ENCODE results near the gene CORO2A. TPM values are rescaled to one million over a fixed set of nuclear protein-coding genes. Genes with fewer than 3 reads are reported as not detected.

CORO2A gene
- total RNA-seq, 1 experiment from 2014 or later: 1.6 TPM

DNA sequence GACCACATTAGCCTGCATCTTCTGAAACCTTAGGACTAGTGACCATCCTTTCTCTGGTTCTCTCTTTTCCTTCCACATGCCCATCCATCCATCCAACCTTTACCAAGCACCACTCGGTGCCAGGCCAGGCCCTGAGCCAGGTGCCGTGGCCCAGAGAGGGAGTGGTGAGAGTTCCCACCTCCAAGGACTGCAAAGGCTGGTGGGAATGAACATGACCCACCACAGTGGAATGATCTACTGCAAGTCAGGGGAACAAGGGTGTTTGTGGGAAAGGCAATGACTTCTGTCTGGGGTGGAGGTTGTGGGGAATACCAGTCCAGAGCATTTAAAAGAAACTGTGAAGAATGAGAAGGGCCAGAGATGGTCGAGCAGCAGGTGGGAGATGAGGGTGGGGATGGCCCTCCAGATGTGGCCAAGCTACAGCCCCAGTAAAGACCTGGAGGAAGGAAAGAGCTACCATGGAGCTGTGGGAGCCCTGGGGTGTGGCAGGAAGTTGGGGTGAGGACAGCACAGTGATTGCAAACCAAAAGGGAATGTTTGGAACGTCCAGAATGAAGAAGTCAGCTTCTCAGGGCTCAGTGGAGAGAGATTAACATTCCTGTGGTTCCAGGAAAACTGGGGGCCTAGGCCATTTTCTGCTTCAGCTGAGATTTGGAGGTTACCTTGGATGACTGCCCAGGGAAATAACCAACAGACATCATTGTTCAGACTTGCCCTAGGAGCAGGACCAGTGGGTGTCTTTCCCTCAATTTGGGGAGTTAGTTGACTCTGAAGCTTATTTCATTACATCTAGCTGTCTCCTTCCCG is 30.7 kb upstream of the CORO2A start:
- no peak for DNase-seq (ENCODE audit: low read depth, low spot score)
- in situ Hi-C loops (cut with HindIII; ENCODE audit: low pct_unique_long_range_greater_than_20kb, low sequenced_read_pairs): no loop called here

DNA sequence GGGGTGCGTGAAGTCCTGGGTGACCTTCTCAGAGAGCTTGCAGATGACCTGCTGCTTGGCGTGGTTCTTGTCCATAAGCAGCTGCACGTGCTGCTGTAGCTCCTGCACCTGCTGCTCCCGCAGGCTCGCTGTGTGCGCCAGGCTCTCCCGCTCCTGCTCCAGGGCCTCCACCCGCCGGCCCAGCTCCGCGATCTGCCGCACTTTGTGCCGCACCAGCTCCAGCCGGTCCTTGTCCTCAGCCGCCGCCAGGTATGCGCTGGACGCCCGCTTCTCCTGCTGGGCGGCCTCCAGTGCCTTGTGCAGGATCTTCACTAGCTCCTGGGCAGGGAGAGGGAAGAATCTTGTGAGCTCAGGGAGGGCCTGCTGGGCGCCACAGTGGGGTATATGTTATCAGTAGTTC is 28.5 kb upstream of the CORO2A start:
- DNase-seq (ENCODE audit: low read depth, low spot score): no peak
- in situ Hi-C loops (cut with HindIII; ENCODE audit: low pct_unique_long_range_greater_than_20kb, low sequenced_read_pairs): no loop called here

- no peak for DNase-seq (ENCODE audit: low read depth, low spot score)
- in situ Hi-C loops (cut with HindIII; ENCODE audit: low pct_unique_long_range_greater_than_20kb, low sequenced_read_pairs): no loop called here
These were observed 27.4 kb upstream of the CORO2A start for GRCh38 chr9:98219794-98220370.

DNA sequence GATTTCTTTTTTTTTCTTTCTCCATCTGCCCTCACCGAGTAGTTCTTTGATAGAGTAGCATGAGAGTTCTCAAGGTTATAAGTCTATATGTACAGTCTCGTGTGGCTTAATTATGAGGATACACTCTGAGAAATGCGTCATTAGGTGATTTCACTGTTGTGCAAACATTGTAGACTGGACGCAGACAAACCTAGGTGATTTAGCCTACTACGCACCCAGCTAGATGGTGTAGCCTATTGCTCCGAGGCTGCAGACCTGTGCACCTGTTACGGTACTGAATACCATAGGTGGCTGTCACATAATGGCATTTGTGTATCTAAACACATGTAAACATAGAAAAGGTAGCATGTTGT is 26.9 kb upstream of the CORO2A start:
- DNase-seq (ENCODE audit: low read depth, low spot score): no peak
- in situ Hi-C loops (cut with HindIII; ENCODE audit: low pct_unique_long_range_greater_than_20kb, low sequenced_read_pairs): no loop called here

GRCh38 chr9:98218562-98219363 is 26.3 kb upstream of the CORO2A start:
- in situ Hi-C loops (cut with HindIII; ENCODE audit: low pct_unique_long_range_greater_than_20kb, low sequenced_read_pairs): no loop called here
- no peak for DNase-seq (ENCODE audit: low read depth, low spot score)

GRCh38 chr9:98217255-98217654 is 24.8 kb upstream of the CORO2A start:
- DNase-seq (ENCODE audit: low read depth, low spot score): no peak
- in situ Hi-C loops (cut with HindIII; ENCODE audit: low pct_unique_long_range_greater_than_20kb, low sequenced_read_pairs): no loop called here

GRCh38 chr9:98216391-98216790 is 24.0 kb upstream of the CORO2A start:
- no peak for DNase-seq (ENCODE audit: low read depth, low spot score)
- in situ Hi-C loops (cut with HindIII; ENCODE audit: low pct_unique_long_range_greater_than_20kb, low sequenced_read_pairs): no loop called here

GRCh38 chr9:98215821-98216220 is 23.4 kb upstream of the CORO2A start:
- peak; percentile 68 for DNase-seq (ENCODE audit: low read depth, low spot score)

DNA sequence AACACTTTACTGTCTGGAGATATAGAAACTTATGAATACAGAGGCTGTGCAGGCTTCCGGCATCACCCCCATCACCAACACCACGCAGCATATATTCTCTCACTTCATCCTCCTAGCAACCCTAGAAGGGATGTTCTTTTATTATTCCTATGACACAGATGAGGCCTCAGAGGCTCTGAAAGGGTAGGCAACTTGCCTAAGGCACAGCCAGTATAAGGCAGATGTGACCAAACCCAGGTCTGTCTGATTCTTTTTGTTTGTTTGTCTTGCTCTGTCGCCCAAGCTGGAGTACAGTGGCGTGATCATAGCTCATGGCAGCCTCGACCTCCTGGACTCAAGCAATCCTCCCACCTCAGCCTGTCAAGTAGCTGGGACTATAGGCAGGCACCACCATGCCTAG is 22.8 kb upstream of the CORO2A start:
- in situ Hi-C loops (cut with HindIII; ENCODE audit: low pct_unique_long_range_greater_than_20kb, low sequenced_read_pairs): no loop called here
- no peak for DNase-seq (ENCODE audit: low read depth, low spot score)

More at GRCh38 chr9:98215821-98216220, 23.4 kb upstream of the CORO2A start:
- in situ Hi-C loops (cut with HindIII; ENCODE audit: low pct_unique_long_range_greater_than_20kb, low sequenced_read_pairs): no loop called here

GRCh38 chr9:98214811-98215210 is 22.4 kb upstream of the CORO2A start:
- in situ Hi-C loops (cut with HindIII; ENCODE audit: low pct_unique_long_range_greater_than_20kb, low sequenced_read_pairs): no loop called here
- no peak for DNase-seq (ENCODE audit: low read depth, low spot score)

- no peak for DNase-seq (ENCODE audit: low read depth, low spot score)
- in situ Hi-C loops (cut with HindIII; ENCODE audit: low pct_unique_long_range_greater_than_20kb, low sequenced_read_pairs): no loop called here
These were observed 18.8 kb upstream of the CORO2A start for GRCh38 chr9:98211260-98211659.

DNA sequence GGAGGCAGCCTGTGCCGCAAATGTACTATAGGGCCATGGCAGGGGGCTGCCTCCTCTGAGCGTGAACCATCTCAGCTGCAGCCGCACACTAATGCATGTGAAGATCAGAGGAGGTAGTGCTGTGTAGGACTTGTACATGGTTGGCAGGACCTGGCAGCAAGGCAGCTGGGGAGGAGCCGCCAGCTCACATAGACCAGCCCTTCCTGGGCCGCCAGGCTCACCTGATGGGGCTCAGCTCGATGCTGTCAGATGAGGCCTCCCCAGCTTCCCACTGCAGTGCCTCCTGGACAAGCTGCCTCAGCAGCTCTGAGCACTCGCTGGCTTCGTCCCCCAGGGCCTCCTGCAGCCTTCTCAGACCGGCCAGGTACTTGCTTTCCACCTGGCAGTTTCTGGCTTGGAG is 18.0 kb upstream of the CORO2A start:
- no peak for DNase-seq (ENCODE audit: low read depth, low spot score)
- in situ Hi-C loops (cut with HindIII; ENCODE audit: low pct_unique_long_range_greater_than_20kb, low sequenced_read_pairs): no loop called here

GRCh38 chr9:98209530-98209929 is 17.1 kb upstream of the CORO2A start:
- in situ Hi-C loops (cut with HindIII; ENCODE audit: low pct_unique_long_range_greater_than_20kb, low sequenced_read_pairs): no loop called here
- no peak for DNase-seq (ENCODE audit: low read depth, low spot score)

- in situ Hi-C loops (cut with HindIII; ENCODE audit: low pct_unique_long_range_greater_than_20kb, low sequenced_read_pairs): no loop called here
- no peak for DNase-seq (ENCODE audit: low read depth, low spot score)
These were observed 16.2 kb upstream of the CORO2A start for GRCh38 chr9:98208635-98209034.

DNA sequence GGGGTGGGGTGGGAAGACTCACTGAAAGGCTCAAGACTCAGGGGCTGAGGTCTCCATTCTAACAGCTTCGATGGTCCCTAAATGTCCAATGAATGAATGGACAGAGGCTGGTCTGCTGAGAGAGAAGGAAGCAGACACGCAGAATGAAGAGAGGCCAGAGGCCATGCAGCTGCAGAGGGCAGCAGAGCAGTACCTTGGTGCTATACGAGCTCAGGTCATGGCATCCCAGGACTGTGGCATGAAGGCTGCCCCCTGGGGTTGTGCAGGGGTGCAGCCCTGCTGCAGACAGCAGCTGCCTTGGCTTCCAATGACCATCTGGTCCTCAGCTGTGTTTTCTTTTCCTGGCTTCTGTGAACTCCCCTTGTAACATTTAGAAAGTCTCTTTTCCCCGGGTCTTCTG is 15.2 kb upstream of the CORO2A start:
- no peak for DNase-seq (ENCODE audit: low read depth, low spot score)

DNA sequence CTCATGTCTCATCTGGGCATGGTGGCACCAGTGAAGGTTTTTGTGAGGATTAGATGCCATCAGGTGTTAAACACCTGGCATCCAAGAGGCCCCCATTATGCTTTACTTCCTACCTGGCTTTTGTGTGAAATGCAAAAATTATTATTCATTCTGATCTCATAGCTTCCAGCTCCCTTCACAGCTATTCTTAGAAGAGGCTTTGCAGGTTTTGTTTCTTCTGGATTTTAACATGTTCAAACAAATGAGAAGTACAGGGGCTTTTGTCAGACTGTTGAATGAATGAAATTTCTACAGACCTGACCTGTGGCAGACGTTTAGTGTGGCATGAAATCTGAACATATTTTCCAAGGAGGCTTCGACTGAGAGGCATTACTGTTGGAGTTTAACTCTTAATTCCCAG is 14.3 kb upstream of the CORO2A start:
- in situ Hi-C loops (cut with HindIII; ENCODE audit: low pct_unique_long_range_greater_than_20kb, low sequenced_read_pairs): no loop called here
- no peak for DNase-seq (ENCODE audit: low read depth, low spot score)

More for the DNA sequence above, 15.2 kb upstream of the CORO2A start:
- in situ Hi-C loops (cut with HindIII; ENCODE audit: low pct_unique_long_range_greater_than_20kb, low sequenced_read_pairs): no loop called here

- DNase-seq (ENCODE audit: low read depth, low spot score): no peak
- in situ Hi-C loops (cut with HindIII; ENCODE audit: low pct_unique_long_range_greater_than_20kb, low sequenced_read_pairs): no loop called here
These were observed 12.3 kb upstream of the CORO2A start for GRCh38 chr9:98204692-98205091.

DNA sequence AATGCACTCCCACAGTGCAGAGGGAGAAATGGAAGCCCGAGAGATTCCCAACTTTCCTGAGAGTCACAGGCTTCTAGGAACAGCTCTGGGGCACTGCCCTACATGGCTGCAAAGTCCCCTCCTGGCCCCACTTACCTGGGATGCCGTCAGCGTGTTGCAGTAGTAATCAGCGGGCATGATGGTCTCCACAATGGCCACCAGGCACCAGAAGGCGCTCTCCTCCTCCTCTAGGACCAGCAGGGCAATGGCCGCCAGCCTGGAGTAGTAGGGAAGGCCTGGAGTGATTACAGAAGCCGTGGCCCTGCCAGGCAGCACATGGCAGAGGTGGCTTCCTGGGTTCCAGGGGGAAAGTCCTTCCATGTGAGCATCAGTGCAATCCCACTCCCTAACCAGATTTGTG is 10.7 kb upstream of the CORO2A start:
- in situ Hi-C loops (cut with HindIII; ENCODE audit: low pct_unique_long_range_greater_than_20kb, low sequenced_read_pairs): no loop called here
- DNase-seq (ENCODE audit: low read depth, low spot score): no peak

DNA sequence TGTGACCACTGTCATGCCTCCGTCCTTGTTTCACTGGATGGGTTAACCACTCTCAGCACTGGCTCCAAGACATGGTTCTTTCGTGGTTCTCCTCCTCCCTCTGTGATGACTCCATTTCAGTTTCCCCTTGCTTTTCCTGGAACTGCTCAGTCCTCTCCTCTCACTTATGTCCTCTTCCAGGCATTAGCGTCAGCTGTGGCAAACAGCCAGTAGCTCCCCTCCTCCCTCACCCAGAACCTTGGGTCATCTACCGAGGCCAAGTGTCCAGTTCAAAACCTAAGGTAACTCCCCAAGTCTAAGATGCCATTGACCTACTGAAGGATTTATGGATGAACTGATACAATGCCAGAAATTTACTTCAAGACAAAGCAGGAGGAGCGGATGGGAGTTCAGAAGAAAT is 9.8 kb upstream of the CORO2A start:
- in situ Hi-C loops (cut with HindIII; ENCODE audit: low pct_unique_long_range_greater_than_20kb, low sequenced_read_pairs): no loop called here
- no peak for DNase-seq (ENCODE audit: low read depth, low spot score)
